ENCODE data around the gene MAPRE2.

The MAPRE2 gene
- 96.5 to 139 (median 119) reads per million in 3 donors for total RNA-seq

DNA sequence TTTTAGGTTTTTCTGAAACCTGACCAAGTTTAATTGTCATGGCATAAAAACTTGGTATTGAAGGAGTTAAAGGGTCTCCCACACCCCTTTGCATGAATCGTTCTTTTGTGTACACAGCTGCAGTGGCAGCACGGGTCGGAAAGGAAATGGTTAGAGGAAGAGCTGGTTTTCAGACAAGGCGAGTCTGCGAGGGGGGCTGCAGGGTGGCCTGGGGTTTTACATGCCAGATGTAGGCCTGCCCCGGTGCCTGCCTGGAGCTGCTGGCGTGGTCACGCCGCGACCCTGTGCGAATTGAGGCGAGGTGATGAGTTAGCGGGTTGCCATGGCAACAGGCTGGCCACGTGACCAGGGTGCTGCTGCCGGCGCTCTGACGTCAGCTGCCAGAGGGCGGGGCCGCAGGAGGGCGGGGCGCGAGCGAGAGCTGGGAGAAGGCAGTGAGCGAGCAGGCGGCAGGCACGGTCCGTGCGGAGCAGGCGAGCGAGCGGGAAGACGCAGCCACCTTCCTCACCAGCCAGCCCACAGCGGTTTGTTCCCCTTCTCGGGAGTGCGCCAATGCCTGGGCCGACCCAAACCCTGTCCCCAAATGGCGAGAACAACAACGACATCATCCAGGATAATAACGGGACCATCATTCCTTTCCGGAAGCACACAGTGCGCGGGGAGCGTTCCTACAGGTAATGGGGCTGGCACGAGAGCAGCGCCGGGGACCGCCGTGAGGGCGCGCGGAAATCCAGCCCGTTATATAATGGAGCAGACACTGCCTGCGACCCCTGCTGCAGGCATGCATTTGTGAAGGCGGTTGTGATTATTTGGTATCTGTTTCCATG, at the start of gene MAPRE2:
Gene MAPRE2, plus strand, starts transcription at position 426 of the 827 bp plus-strand sequence. Its CDS starts 127 bp downstream, at position 553.
- no peaks in the 10 kb centered on the region for H3K36me3 ChIP-seq (ENCODE audit: control insufficient read depth, insufficient read depth, low read length)
- no peaks in the 10 kb centered on the region for H3K9me3 ChIP-seq (ENCODE audit: control insufficient read depth, low read length)
- peaks cover 28% of the 10 kb centered on the region for H3K4me1 ChIP-seq (ENCODE audit: control insufficient read depth, insufficient read depth, low read length, poor library complexity, severe bottlenecking)
- no peaks in the 10 kb centered on the region for H3K27me3 ChIP-seq (replicated peaks; ENCODE audit: control insufficient read depth, insufficient read depth, low read length, poor library complexity, severe bottlenecking)
- H3K27ac ChIP-seq (ENCODE audit: insufficient read depth, low read length, poor library complexity, severe bottlenecking): peak within 1 kb of the TSS; percentile 94
- H3K4me3 ChIP-seq (ENCODE audit: insufficient read depth, low read depth, low read length, poor library complexity, severe bottlenecking): peak within 1 kb of the TSS; percentile 85
- DNase-seq: peak; percentile 98 to 99 (median 99)

DNA sequence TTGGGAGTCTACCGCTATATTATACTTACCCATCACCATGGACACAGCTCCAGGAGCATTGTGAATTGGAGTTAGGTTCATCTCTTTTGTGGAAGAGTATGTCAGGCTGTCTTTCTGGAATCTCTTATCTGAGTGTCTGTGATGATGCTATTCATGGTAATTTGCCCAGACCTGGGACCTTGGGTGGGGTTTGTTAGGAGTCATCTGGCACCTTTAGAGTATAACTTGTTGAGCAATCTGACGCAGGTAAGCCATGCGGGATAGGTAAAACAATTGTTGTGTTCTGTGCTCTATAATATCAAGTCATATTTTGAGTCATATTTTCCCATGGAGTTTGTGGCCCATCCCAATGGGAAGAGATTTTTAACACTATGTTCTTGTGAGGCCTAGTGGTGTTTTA, 49.7 kb upstream of the MAPRE2 start:
- Histone ChIP-seq H3K36me3 (ENCODE audit: control insufficient read depth, insufficient read depth, low read length) (no peaks in the 10 kb centered on the region), H3K27ac (ENCODE audit: insufficient read depth, low read length, poor library complexity, severe bottlenecking) (no peak overlapping the region), H3K4me1 (ENCODE audit: control insufficient read depth, insufficient read depth, low read length, poor library complexity, severe bottlenecking) (no peaks in the 10 kb centered on the region), H3K9me3 (ENCODE audit: control insufficient read depth, low read length) (no peaks in the 10 kb centered on the region), H3K27me3 (replicated peaks; ENCODE audit: control insufficient read depth, insufficient read depth, low read length, poor library complexity, severe bottlenecking) (no peaks in the 10 kb centered on the region), H3K4me3 (ENCODE audit: insufficient read depth, low read depth, low read length, poor library complexity, severe bottlenecking) (no peak overlapping the region)
- DNase-seq: no peak

DNA sequence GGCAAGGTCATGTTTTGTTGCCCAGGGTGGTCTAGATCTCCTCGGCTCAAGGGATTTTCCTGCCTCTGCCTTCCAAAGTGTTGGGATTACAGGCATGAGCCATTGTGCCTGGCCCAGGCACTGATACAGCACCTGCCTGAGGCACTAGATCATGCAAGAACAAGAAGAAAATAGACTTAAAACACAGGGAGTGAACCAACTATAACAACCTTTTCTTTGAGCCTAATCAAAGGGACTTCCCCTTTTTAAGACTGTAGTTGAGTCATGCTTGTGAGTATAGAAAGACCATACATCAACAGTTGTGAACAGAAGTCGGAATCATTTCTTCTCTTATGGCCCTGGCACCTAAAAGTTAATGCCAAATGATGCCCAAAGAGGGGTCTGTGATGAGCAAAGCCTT, 47.9 kb upstream of the MAPRE2 start:
- no peak for DNase-seq
- H3K4me1 ChIP-seq (ENCODE audit: control insufficient read depth, insufficient read depth, low read length, poor library complexity, severe bottlenecking): no peaks in the 10 kb centered on the region
- no peaks in the 10 kb centered on the region for H3K9me3 ChIP-seq (ENCODE audit: control insufficient read depth, low read length)
- H3K4me3 ChIP-seq (ENCODE audit: insufficient read depth, low read depth, low read length, poor library complexity, severe bottlenecking): no peak overlapping the region
- H3K27me3 ChIP-seq (replicated peaks; ENCODE audit: control insufficient read depth, insufficient read depth, low read length, poor library complexity, severe bottlenecking): no peaks in the 10 kb centered on the region
- H3K27ac ChIP-seq (ENCODE audit: insufficient read depth, low read length, poor library complexity, severe bottlenecking): no peak overlapping the region
- no peaks in the 10 kb centered on the region for H3K36me3 ChIP-seq (ENCODE audit: control insufficient read depth, insufficient read depth, low read length)

DNA sequence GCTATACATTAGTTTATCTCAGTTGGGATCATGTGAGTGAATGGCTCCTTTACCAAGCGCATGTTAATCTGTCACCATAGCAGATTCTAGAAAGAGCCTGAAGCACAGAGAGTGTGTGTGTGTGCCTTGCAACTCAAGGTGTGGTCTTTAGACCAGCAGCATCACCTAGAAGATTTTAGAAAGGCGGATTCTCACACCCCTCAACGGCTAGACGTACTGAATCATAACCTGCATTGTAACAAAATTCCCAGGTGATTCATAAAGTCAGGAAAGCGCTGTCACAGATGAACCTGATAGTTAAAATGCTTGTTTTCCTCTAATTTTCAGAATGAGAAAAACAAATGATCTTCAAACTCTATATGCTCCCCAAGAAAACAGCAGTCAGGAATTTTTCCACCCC, 45.5 kb upstream of the MAPRE2 start:
- Histone ChIP-seq H3K4me1 (ENCODE audit: control insufficient read depth, insufficient read depth, low read length, poor library complexity, severe bottlenecking) (no peaks in the 10 kb centered on the region), H3K27me3 (replicated peaks; ENCODE audit: control insufficient read depth, insufficient read depth, low read length, poor library complexity, severe bottlenecking) (no peaks in the 10 kb centered on the region), H3K27ac (ENCODE audit: insufficient read depth, low read length, poor library complexity, severe bottlenecking) (no peak overlapping the region), H3K9me3 (ENCODE audit: control insufficient read depth, low read length) (no peaks in the 10 kb centered on the region), H3K4me3 (ENCODE audit: insufficient read depth, low read depth, low read length, poor library complexity, severe bottlenecking) (no peak overlapping the region), H3K36me3 (ENCODE audit: control insufficient read depth, insufficient read depth, low read length) (no peaks in the 10 kb centered on the region)
- DNase-seq: no peak

DNA sequence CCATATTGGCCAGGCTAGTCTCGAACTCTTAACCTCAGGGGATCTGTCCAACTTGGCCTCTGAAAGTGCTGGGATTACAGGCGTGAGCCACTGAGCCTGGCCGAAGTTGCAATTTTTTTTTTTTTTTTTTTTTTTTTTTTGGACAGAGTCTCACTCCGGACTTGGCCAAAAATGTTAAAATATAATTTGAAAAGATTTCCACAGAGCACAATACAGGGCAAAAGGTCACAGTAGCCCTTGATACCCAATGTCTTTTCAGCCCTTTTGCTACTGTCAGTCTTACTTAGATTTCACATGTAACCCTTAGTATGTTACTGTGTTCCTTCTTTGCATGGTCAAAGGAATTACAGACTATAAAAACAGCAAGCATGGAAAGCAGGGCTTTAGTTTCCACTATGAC, 42.6 kb upstream of the MAPRE2 start:
- H3K36me3 ChIP-seq (ENCODE audit: control insufficient read depth, insufficient read depth, low read length): no peaks in the 10 kb centered on the region
- H3K27ac ChIP-seq (ENCODE audit: insufficient read depth, low read length, poor library complexity, severe bottlenecking): no peak overlapping the region
- H3K9me3 ChIP-seq (ENCODE audit: control insufficient read depth, low read length): no peaks in the 10 kb centered on the region
- DNase-seq: no peak
- no peaks in the 10 kb centered on the region for H3K4me1 ChIP-seq (ENCODE audit: control insufficient read depth, insufficient read depth, low read length, poor library complexity, severe bottlenecking)
- H3K27me3 ChIP-seq (replicated peaks; ENCODE audit: control insufficient read depth, insufficient read depth, low read length, poor library complexity, severe bottlenecking): no peaks in the 10 kb centered on the region
- H3K4me3 ChIP-seq (ENCODE audit: insufficient read depth, low read depth, low read length, poor library complexity, severe bottlenecking): no peak overlapping the region

DNA sequence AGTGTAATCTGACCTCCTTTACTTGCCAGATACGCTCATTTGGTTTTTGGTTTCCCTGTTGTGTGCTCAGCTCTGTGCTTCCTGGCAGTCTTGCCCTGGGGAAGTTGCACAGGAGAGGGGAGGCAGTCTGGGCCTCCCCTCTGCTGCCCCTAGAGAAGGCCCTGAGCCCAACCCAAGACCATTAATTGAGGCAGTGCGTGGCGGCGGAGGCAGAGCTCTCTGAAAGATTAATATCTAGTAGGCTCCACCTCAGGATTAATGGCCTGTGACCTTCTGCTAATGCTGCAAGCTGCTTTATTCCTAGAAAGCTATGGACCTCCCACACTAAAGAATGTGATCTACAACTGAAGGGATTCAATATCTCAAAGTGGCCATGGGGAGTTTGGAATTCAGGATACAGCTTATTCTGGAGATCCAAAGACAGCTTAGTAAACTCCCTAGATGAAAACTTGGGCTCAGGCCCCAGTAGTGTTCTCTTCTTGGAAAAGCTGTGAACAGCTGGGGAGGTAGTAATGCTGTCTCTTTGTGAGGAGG, 41.4 kb upstream of the MAPRE2 start:
- Histone ChIP-seq H3K27me3 (replicated peaks; ENCODE audit: control insufficient read depth, insufficient read depth, low read length, poor library complexity, severe bottlenecking) (no peaks in the 10 kb centered on the region), H3K4me1 (ENCODE audit: control insufficient read depth, insufficient read depth, low read length, poor library complexity, severe bottlenecking) (no peaks in the 10 kb centered on the region), H3K9me3 (ENCODE audit: control insufficient read depth, low read length) (no peaks in the 10 kb centered on the region), H3K4me3 (ENCODE audit: insufficient read depth, low read depth, low read length, poor library complexity, severe bottlenecking) (no peak overlapping the region), H3K36me3 (ENCODE audit: control insufficient read depth, insufficient read depth, low read length) (no peaks in the 10 kb centered on the region), H3K27ac (ENCODE audit: insufficient read depth, low read length, poor library complexity, severe bottlenecking) (no peak overlapping the region)
- no peak for DNase-seq

DNA sequence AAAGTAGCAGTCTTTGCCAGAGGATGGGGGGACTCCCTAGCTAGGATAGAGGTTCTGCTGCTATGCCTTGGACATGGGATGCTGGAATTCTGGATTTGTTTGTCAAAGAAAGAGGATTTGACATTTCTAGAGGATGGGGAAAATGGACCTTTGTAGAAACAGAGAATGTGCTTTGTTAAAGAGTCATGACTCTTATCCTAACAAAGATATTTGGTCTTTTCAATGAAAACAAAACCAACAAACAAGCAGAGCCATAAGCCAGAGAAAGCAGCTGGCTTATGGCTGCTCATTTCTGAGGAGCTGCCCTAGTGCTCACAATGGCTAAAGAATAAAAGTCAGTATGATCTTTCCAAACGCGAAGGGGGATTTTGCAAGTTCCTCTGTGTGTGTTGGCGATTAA, 40.8 kb upstream of the MAPRE2 start:
- Histone ChIP-seq H3K4me3 (ENCODE audit: insufficient read depth, low read depth, low read length, poor library complexity, severe bottlenecking) (no peak overlapping the region), H3K36me3 (ENCODE audit: control insufficient read depth, insufficient read depth, low read length) (no peaks in the 10 kb centered on the region), H3K27ac (ENCODE audit: insufficient read depth, low read length, poor library complexity, severe bottlenecking) (no peak overlapping the region), H3K27me3 (replicated peaks; ENCODE audit: control insufficient read depth, insufficient read depth, low read length, poor library complexity, severe bottlenecking) (no peaks in the 10 kb centered on the region), H3K9me3 (ENCODE audit: control insufficient read depth, low read length) (no peaks in the 10 kb centered on the region), H3K4me1 (ENCODE audit: control insufficient read depth, insufficient read depth, low read length, poor library complexity, severe bottlenecking) (no peaks in the 10 kb centered on the region)
- DNase-seq: no peak

DNA sequence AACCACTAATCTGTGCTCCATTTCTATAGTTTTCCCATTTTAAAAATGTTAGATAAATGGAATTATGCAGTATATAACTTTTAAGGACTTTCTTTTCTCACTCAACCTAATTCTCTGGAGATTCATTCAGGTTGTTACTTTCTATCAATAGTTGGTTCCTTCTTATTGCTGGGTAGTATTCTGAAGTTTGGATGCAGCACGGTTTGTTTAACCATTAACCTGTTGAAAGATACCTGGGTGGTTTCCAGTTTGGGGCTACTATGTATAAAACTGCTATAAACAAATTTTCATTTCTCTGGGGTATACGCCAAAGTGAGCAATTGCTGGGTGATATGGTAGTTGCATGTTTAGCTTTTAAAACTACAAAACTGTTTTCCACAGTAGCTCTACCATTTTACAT, 39.1 kb upstream of the MAPRE2 start:
- no peak overlapping the region for H3K4me3 ChIP-seq (ENCODE audit: insufficient read depth, low read depth, low read length, poor library complexity, severe bottlenecking)
- H3K27me3 ChIP-seq (replicated peaks; ENCODE audit: control insufficient read depth, insufficient read depth, low read length, poor library complexity, severe bottlenecking): no peaks in the 10 kb centered on the region
- H3K36me3 ChIP-seq (ENCODE audit: control insufficient read depth, insufficient read depth, low read length): no peaks in the 10 kb centered on the region
- no peaks in the 10 kb centered on the region for H3K9me3 ChIP-seq (ENCODE audit: control insufficient read depth, low read length)
- no peak for DNase-seq
- no peak overlapping the region for H3K27ac ChIP-seq (ENCODE audit: insufficient read depth, low read length, poor library complexity, severe bottlenecking)
- no peaks in the 10 kb centered on the region for H3K4me1 ChIP-seq (ENCODE audit: control insufficient read depth, insufficient read depth, low read length, poor library complexity, severe bottlenecking)

DNA sequence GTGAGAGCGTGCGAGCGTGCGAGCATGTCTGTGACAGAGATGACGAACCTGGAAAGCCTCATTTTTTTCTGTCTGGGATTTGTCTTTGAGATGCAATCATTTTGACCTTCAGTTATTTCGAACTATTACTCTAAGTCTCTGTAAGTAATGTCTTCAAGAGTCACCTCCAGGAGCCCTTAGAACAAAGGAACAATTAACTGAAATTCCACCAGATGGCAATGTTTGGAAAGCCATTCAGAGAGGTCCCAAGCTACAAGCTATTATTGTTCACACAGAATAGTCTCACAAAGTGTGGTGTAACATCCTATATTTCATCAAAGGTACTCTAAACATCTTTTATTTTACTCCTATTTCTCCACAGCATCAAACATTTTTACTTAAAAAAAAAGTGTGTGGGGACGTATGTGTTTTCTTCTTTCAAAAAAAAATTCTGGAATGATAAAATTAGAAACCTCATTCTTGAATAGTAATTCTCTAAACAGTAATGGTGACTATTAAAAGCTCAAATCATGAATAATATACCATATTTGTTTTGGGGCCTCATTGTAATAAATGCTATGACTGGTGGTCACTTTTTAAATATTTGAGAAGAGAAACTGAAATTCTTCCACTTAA, 35.1 kb upstream of the MAPRE2 start:
- no peaks in the 10 kb centered on the region for H3K9me3 ChIP-seq (ENCODE audit: control insufficient read depth, low read length)
- H3K27me3 ChIP-seq (replicated peaks; ENCODE audit: control insufficient read depth, insufficient read depth, low read length, poor library complexity, severe bottlenecking): no peaks in the 10 kb centered on the region
- H3K36me3 ChIP-seq (ENCODE audit: control insufficient read depth, insufficient read depth, low read length): no peaks in the 10 kb centered on the region
- no peak for DNase-seq
- no peaks in the 10 kb centered on the region for H3K4me1 ChIP-seq (ENCODE audit: control insufficient read depth, insufficient read depth, low read length, poor library complexity, severe bottlenecking)
- H3K27ac ChIP-seq (ENCODE audit: insufficient read depth, low read length, poor library complexity, severe bottlenecking): no peak overlapping the region
- H3K4me3 ChIP-seq (ENCODE audit: insufficient read depth, low read depth, low read length, poor library complexity, severe bottlenecking): no peak overlapping the region

DNA sequence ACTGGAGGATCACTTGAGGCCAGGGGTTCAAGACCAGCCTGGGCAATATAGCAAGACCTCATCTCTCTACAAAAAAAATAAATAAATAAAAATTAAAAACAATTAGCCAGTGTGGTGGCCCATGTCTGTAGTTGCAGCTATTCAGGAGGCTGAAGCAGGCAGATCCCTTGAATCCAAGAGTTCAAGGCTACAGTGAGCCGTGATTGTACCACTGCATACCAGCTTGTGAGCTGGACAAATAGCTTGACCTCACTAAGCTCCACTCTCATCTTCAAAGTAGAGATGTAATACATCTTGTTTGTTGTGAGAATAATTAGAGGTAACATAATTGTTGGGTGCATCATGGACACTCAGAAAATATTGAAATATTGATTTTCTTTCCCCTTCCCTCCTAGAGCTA, 31.1 kb upstream of the MAPRE2 start:
- no peaks in the 10 kb centered on the region for H3K36me3 ChIP-seq (ENCODE audit: control insufficient read depth, insufficient read depth, low read length)
- H3K4me3 ChIP-seq (ENCODE audit: insufficient read depth, low read depth, low read length, poor library complexity, severe bottlenecking): no peak overlapping the region
- DNase-seq: no peak
- H3K27ac ChIP-seq (ENCODE audit: insufficient read depth, low read length, poor library complexity, severe bottlenecking): no peak overlapping the region
- H3K9me3 ChIP-seq (ENCODE audit: control insufficient read depth, low read length): no peaks in the 10 kb centered on the region
- H3K27me3 ChIP-seq (replicated peaks; ENCODE audit: control insufficient read depth, insufficient read depth, low read length, poor library complexity, severe bottlenecking): no peaks in the 10 kb centered on the region
- no peaks in the 10 kb centered on the region for H3K4me1 ChIP-seq (ENCODE audit: control insufficient read depth, insufficient read depth, low read length, poor library complexity, severe bottlenecking)

Data from effector memory CD4-positive, alpha-beta T cell (primary cell).